GM18502 (cell line): Measurements from ENCODE around the gene SORCS1.

Source experiments
- ATAC-seq: cut with Tn5 transposase; IDR thresholded peaks from one replicate; pipeline ENCODE4 v1.9.1; 2021; ENCODE audit warnings: mild to moderate bottlenecking; ENCODE audit not compliant: unreplicated experiment, poor library complexity

The SORCS1 gene

DNA sequence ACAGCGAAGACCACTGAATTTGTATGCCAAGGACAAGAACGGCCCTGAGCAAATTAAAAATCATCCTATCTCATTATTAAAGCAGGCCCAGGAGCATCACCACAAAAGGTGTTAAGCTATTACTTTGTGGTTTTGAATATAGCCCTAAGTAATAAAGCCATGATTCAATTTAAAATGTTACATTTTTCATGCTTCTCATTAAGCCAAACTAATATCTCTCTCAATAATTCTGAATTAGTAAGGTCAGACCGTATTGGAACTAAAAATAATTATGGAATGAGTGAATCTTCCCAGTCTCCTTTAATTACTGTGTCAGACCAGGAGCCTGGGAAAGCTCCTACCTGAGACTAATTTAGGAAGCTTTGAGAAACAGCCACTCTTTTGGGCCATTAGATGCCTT lies 162.4 kb downstream of the SORCS1 start:
- ATAC-seq: no peak

DNA sequence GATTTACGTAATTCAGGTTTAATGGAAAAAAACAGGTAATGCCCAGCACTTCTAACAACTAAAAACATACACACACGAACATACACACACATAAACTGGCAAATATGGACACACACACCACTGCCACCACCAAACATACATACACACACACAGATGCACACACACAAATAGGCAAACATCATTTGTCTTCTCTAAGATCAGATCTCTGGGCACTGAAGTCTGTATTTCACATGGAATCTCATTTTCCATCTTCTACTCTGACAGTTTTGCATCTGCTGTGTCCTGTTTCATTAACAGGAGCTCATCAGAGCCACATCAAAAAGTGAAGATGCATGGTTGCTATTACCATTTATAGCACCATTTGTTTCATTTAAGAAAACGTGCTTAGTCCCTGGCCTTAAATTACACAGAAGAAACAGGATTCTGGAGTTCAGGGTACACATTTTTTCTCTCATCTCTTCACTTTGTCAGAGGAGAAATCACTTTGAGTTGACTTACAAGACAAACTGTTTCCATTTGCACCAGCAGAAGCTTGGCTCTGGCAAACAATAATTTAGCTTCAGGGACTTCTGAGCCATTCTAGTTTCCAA lies 165.3 kb downstream of the SORCS1 start:
- no peak for ATAC-seq

DNA sequence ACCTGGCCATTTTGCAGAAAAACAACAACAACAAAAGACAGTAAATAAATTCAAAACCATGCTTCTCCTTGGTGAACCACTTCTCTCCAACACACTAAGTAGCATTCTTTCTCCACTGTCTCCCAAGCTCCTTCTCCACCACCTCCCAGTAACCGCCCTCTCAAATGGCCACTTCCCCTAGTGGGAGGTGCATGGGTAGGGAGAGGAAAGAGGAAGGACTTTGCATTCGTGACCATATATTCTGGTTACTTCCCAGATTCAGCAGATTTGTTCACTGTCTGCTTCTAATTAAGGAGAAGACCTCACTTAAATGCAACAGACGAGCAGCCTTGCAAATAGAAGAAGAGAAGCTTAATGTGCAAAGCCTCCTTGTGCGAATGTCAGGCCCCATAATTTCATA lies 166.8 kb downstream of the SORCS1 start:
- ATAC-seq: no peak

DNA sequence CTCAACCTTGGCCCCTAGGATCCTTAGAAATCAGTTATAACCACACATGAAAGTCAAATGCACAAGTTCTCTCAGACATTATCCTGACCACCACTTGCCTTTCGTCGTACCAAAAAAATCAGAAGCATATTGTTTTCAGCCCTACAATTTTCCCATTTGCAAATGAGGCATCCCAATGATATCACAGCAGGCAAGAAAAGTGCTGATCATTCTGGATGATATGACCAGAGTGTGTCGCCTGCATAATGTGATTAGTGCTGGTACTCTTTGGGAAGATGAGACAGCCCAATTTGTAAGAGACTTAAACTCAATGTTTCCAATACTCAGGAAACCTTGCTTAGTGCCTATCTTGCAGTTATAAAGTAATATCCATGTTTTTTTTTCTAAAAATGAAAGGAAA lies 168.0 kb downstream of the SORCS1 start:
- ATAC-seq: no peak

- ATAC-seq: no peak
Measured at GRCh38 chr10:106992055-106992454, 172.5 kb downstream of the SORCS1 start.

- ATAC-seq: no peak
Measured at GRCh38 chr10:106991091-106991490, 173.4 kb downstream of the SORCS1 start.

DNA sequence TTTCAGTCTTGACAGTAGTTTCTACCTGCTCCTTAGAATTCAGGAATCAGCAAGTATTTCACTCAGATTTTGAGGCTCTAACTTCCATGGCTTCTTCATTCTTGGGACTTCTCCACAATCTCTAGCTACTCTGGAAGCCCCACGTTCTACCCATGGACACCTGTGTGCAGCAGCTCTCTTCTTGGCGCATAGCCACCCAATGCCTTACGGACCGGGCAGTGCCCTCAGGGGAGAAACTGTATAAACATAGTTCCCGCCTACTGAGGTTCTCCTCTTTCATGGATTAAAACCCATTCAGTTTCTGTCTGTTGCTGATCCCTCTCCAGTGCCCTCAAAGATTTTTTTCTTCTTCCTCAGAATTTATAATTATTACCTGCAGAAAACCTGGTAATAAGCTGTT lies 177.1 kb downstream of the SORCS1 start:
- no peak for ATAC-seq

GRCh38 chr10:106982268-106982667 lies 182.2 kb downstream of the SORCS1 start:
- ATAC-seq: no peak

DNA sequence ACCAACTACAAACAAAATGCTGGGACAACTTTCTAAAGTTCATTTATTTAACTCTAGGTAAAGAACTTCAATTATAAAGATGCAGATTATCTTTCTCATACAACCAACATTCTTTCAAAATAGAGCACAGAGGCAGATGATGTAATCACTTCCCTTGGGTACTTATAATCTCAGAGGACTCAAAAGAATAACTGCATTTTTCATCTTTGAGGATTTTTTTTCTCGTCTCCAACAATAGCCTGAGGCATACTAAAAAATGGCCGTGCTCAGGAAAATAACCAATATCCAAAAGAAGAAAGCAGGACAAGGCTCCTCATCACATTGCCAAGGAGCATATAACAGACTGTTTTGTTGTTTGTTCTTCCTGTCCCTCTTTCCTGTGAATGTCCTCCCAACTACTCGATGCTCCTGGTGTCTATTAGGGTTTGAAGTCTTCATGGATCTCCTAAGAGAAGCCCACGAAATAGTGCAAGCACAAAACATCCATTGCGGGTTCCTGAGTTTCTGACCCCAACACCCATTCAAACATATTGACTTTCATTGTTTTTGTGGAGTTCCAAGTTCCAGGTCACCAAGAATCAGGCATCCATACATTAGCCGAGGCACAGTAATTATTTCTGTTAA lies 182.9 kb downstream of the SORCS1 start:
- ATAC-seq: no peak

GRCh38 chr10:106980495-106981451 lies 183.7 kb downstream of the SORCS1 start:
- ATAC-seq: peak; percentile 92

GRCh38 chr10:106978756-106979155 lies 185.8 kb downstream of the SORCS1 start:
- ATAC-seq: no peak

GRCh38 chr10:106973716-106974115 lies 190.8 kb downstream of the SORCS1 start:
- ATAC-seq: no peak

GRCh38 chr10:106973288-106973687 lies 191.2 kb downstream of the SORCS1 start:
- no peak for ATAC-seq

DNA sequence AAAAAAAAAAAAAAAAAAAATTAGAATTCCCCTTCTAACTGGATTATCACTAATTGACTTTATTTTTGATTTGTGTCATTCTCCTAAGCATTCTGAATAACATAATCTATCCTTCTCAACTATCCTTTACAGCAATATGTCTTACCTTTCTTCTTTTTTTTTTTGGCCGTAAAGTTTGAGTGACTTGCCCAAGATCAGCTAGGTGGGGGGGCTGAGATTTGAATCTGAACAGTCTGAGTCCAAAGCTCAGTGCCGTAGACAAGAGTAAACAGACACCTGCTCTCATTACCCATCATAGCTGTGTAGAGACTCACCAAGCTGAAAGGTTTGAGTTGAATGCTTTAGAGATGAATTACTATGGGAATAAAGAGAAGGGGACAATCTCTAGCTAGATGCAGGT lies 192.1 kb downstream of the SORCS1 start:
- no peak for ATAC-seq

DNA sequence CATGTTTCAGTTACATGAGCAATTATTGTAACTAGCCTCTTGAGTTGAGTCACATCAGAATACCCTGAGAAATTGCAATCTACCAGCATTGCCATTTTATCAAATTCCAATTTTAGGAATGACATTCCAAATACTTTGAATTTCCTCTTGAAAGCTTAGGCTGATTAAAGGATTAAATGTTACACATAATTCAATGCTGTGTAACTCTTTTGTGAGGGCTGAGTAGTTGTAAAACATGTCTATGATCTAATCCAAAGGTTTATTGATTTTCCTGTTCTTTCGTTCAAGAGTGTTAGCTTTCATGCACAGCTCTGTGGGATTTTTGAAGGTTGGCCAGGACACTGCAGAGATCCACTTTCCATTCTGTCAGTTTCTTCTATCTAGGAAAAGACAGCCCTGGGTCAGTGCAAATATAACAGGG lies 193.1 kb downstream of the SORCS1 start:
- no peak for ATAC-seq

GRCh38 chr10:106967452-106967851 lies 197.1 kb downstream of the SORCS1 start:
- no peak for ATAC-seq

DNA sequence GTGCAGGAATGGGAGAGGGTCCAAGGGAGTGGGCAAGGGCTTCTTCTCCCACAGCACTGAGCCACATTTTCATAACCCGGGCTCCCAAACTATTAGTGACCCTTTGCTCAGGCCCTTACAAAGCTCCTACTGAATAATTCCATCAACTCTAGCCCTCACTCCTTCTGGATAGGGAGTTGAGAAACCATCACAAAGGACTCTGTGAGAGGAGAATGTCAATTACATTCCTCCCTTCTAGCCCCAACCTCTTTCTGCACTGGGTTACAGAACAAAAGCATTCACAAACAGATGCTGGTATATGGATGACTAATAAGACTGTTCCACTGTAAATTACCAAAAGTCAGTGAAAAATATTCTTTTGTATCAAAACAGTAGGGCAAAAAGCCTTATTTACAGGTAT lies 203.7 kb downstream of the SORCS1 start:
- no peak for ATAC-seq

DNA sequence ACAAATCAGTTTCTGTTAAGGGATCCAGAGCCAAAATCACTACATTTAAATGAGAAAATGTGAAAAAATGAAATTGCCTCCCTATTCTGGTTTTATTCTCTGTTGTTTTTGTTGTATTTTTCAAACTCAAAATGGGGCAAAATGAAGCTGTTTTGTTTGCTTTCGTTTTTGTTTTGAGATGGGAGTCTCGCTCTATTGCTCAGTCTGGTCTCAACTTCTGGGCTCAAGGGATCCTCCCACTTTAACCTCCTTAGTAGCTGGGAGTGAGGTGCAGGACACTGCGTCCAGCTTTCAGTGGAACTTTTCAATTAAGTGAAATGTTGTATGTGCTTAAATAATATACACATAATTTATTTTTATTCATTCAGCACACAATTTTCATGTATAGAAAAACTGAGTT lies 205.0 kb downstream of the SORCS1 start:
- peak; percentile 44 for ATAC-seq

DNA sequence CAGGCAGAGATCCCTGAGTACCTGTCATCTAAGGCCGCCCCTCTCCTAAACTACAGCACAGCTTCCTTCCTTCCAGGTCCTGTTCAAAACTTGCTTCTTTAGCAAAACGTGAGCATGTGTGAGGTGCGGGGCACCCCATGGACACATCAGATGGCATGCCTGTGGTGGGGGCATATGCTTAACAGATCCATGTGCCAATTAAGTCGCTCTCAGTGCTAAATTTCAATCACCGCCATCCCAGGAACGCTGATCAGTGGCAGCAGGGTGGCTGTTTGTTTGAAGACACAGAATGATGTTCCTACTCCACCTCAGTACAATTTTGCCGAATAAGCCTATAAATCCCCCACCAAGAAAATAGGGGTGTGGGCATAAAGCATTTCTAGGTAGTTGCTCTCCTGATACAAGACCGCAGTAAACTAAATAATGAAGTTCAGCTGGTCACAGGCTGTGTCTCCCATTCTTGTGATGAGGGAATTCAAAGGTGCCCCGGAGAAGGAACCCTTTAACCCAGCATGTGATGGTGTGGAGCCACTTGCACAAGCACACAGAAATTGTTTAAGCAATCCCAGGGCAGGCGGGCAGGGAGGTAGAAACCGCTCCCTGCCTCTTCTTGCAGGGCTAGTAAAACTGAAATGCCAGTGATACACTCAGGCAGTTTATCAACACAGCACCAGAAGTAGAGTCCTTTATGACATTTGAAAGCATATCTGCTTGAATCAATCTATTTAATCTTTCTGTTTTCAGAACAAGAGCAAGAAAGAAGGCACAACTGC lies 205.7 kb downstream of the SORCS1 start:
- no peak for ATAC-seq

GRCh38 chr10:106957823-106958588 lies 206.5 kb downstream of the SORCS1 start:
- ATAC-seq: peak; percentile 69
